ENCODE measurements around the gene CLHC1.
A peak's percentile ranks its signal among the peaks of the same experiment; 100 is the strongest.

The CLHC1 gene

GRCh38 chr2:55236992-55237543 is 5.0 kb upstream of the CLHC1 start:
- DNase-seq (ENCODE audit: low read depth): peak; percentile 22
- no peak overlapping the region for H3K4me3 ChIP-seq (ENCODE audit: low read depth, low read length)
- TF ChIP-seq CTCF (IDR thresholded peaks at IDR 0.05; ENCODE audit: insufficient read depth, low read depth, low read length, missing control alignments): no peak

DNA sequence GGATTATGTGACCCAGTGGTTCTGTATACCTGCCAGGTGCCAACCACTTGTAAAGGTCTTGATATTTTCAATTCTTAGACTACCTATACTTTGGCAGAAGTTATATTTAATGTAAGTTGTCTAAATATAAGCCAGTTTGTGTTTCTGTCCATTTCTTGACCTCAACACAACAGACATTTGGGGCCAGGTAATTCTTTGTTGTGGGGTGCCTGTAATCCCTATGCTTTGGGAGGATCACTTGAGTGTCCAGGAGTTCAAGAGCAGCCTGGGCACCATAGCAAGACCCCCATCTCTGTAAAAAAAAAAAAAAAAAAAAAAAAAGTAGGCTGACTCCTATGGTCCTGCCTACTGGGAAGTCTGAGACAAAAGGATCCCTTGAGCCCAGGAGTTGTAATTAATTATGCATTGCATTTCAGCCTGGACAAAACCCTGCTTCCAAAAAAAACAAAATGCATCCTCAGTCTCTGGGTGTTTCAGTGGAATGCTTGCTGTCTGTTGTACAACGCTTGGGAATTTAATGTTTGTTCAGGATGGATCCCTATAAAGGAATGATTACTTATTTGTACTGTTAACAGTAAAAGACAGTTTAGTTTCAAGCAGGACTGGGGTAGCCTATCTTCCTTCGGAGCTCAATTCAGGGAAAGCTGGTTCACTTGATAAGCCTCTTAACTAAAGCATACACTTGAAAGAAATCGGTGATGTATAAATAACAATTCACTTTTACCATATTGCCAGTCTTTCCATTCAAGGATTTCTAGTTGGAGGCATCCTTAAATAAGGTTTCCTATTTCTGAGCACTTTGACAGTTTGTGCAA is 3.8 kb upstream of the CLHC1 start:
- DNase-seq (ENCODE audit: low read depth): no peak
- no peak overlapping the region for H3K4me3 ChIP-seq (ENCODE audit: low read depth, low read length)
- TF ChIP-seq CTCF (IDR thresholded peaks at IDR 0.05; ENCODE audit: insufficient read depth, low read depth, low read length, missing control alignments): no peak

DNA sequence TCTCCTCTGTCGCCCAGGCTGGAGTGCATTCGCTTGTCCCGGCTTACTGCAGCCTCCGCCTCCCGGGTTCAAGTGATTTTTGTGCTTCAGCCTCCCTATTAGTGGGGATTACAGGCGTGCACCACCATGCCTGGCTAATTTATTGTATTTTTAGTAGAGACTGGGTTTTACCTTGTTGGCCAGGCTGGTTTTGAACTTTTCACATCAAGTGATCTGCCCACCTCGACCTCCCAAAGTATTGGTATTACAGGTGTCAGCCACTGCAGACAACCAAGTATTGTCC is 1.5 kb upstream of the CLHC1 start:
- TF ChIP-seq CTCF (IDR thresholded peaks at IDR 0.05; ENCODE audit: insufficient read depth, low read depth, low read length, missing control alignments): no peak
- no peak for DNase-seq (ENCODE audit: low read depth)
- H3K4me3 ChIP-seq (ENCODE audit: low read depth, low read length): peak overlapping the region; percentile 86

GRCh38 chr2:55232863-55233657 is 967 bp upstream of the CLHC1 start:
- H3K4me3 ChIP-seq (ENCODE audit: low read depth, low read length): peak overlapping the region; percentile 86
- no peak for TF ChIP-seq CTCF (IDR thresholded peaks at IDR 0.05; ENCODE audit: insufficient read depth, low read depth, low read length, missing control alignments)
- DNase-seq (ENCODE audit: low read depth): peak; percentile 64

DNA sequence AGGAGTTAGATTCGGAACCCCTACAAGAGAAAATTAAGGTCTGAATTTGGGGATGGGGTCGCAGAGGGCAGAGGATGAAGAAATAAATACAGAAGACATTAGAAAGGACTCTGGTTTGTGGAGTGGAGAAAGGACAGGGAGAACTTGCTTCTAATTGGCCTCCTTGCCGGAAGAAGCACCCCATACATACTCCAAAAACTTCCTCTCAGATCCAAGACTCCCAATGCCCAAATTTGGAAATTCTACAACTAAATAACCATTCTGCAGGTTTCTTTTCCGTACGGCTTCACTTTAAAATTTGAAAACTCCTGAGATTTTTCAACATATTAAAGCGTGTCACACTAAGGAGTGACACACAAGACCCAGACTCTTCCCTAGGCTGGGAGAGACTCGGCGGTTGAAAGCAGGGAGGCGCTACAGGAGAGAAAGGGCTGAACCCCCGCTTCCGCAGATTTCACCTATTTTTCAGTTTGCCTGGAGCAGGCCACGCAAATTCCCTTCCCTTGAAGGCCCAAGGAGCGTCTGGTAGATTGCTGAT is 478 bp downstream of the CLHC1 start:
- peak overlapping the region; percentile 86 for H3K4me3 ChIP-seq (ENCODE audit: low read depth, low read length)
- TF ChIP-seq CTCF (IDR thresholded peaks at IDR 0.05; ENCODE audit: insufficient read depth, low read depth, low read length, missing control alignments): no peak
- DNase-seq (ENCODE audit: low read depth): peak; percentile 27

GRCh38 chr2:55230551-55230950 is 1.5 kb downstream of the CLHC1 start:
- no peak overlapping the region for H3K4me3 ChIP-seq (ENCODE audit: low read depth, low read length)
- no peak for DNase-seq (ENCODE audit: low read depth)
- no peak for TF ChIP-seq CTCF (IDR thresholded peaks at IDR 0.05; ENCODE audit: insufficient read depth, low read depth, low read length, missing control alignments)

Measured in GM12865 (cell line).